HUES48 (cell line): ENCODE data around the gene SULT4A1.
A peak's percentile ranks its signal among the peaks of the same experiment; 100 is the strongest.
"Not testable (repeated sequence)": the region's sequence is repeated elsewhere in the genome, so short reads cannot be mapped to it uniquely, and the experiment has no call there.

Source experiments
- H3K27ac ChIP-seq: one replicate; pipeline ENCODE4 v1.7.0; 2013; ENCODE audit warnings: low read depth, low read length, inconsistent platforms
- H3K27me3 ChIP-seq: 2 replicates; pipeline ENCODE4 v1.6.1; 2013; ENCODE audit warnings: mild to moderate bottlenecking, low read length; ENCODE audit not compliant: control insufficient read depth, insufficient read depth
- H3K36me3 ChIP-seq: 2 replicates; pipeline ENCODE4 v1.6.1; 2013; ENCODE audit warnings: low read length; ENCODE audit not compliant: control insufficient read depth, insufficient read depth
- H3K4me1 ChIP-seq: 2 replicates; pipeline ENCODE4 v1.6.1; 2013; ENCODE audit warnings: mild to moderate bottlenecking, low read length; ENCODE audit not compliant: control insufficient read depth, insufficient read depth
- H3K4me3 ChIP-seq: 2 replicates; pipeline ENCODE4 v1.5.1; 2013; ENCODE audit warnings: mild to moderate bottlenecking, low read depth, low read length
- H3K9ac ChIP-seq: 2 replicates; pipeline ENCODE4 v1.6.1; 2013; ENCODE audit warnings: mild to moderate bottlenecking, low read depth, low read length, moderate library complexity
- H3K9me3 ChIP-seq: 2 replicates; pipeline ENCODE4 v1.6.1; 2013; ENCODE audit warnings: low read length; ENCODE audit not compliant: control insufficient read depth, insufficient read depth

The SULT4A1 gene

GRCh38 chr22:43878831-43879550 lies 16.7 kb upstream of the SULT4A1 start:
- no peaks in the 10 kb centered on the region; the same call in 1 of the 2 replicates for H3K4me1 ChIP-seq
- H3K27me3 ChIP-seq, result no peaks in the 10 kb centered on the region
- no peaks in the 10 kb centered on the region for H3K9me3 ChIP-seq
- H3K27ac ChIP-seq, result no peak overlapping the region
- no peak overlapping the region for H3K9ac ChIP-seq
- H3K4me3 ChIP-seq, result no peak overlapping the region
- no peaks in the 10 kb centered on the region for H3K36me3 ChIP-seq

GRCh38 chr22:43878079-43878795 lies 15.9 kb upstream of the SULT4A1 start:
- H3K36me3 ChIP-seq, result no peaks in the 10 kb centered on the region
- no peaks in the 10 kb centered on the region; the same call in 1 of the 2 replicates for H3K4me1 ChIP-seq
- H3K27ac ChIP-seq, result no peak overlapping the region
- no peaks in the 10 kb centered on the region for H3K9me3 ChIP-seq
- no peak overlapping the region for H3K4me3 ChIP-seq
- no peak overlapping the region for H3K9ac ChIP-seq
- H3K27me3 ChIP-seq, result no peaks in the 10 kb centered on the region

GRCh38 chr22:43876866-43877509 lies 14.7 kb upstream of the SULT4A1 start:
- H3K4me1 ChIP-seq, result no peaks in the 10 kb centered on the region; the same call in 1 of the 2 replicates
- no peaks in the 10 kb centered on the region for H3K36me3 ChIP-seq
- H3K9me3 ChIP-seq, result no peaks in the 10 kb centered on the region
- H3K4me3 ChIP-seq, result no peak overlapping the region
- H3K27ac ChIP-seq, result no peak overlapping the region
- H3K27me3 ChIP-seq, result no peaks in the 10 kb centered on the region
- H3K9ac ChIP-seq, result no peak overlapping the region

- Histone ChIP-seq H3K9ac (no peak overlapping the region), H3K27ac (no peak overlapping the region), H3K36me3 (no peaks in the 10 kb centered on the region), H3K27me3 (no peaks in the 10 kb centered on the region), H3K9me3 (peaks cover 7% of the 10 kb centered on the region; the same call in 1 of the 2 replicates), H3K4me1 (peaks cover 14% of the 10 kb centered on the region), H3K4me3 (no peak overlapping the region)
Measured at GRCh38 chr22:43869799-43870198, 7.5 kb upstream of the SULT4A1 start.

GRCh38 chr22:43869001-43869400 lies 6.7 kb upstream of the SULT4A1 start:
- H3K27me3 ChIP-seq, H3K36me3 ChIP-seq, H3K9ac ChIP-seq, H3K4me3 ChIP-seq, H3K9me3 ChIP-seq: not testable (repeated sequence)
- Histone ChIP-seq H3K4me1 (peaks cover 14% of the 10 kb centered on the region), H3K27ac (peak overlapping the region; percentile 62)

GRCh38 chr22:43867839-43868635 lies 5.7 kb upstream of the SULT4A1 start:
- Histone ChIP-seq H3K36me3 (no peaks in the 10 kb centered on the region), H3K4me1 (peaks cover 14% of the 10 kb centered on the region), H3K9me3 (peaks cover 7% of the 10 kb centered on the region; the same call in 1 of the 2 replicates), H3K9ac (no peak overlapping the region), H3K27ac (peak overlapping the region; percentile 62), H3K4me3 (peak overlapping the region; percentile 34; the same call in 1 of the 2 replicates), H3K27me3 (no peaks in the 10 kb centered on the region)

- Histone ChIP-seq H3K27ac (no peak overlapping the region), H3K36me3 (no peaks in the 10 kb centered on the region), H3K27me3 (no peaks in the 10 kb centered on the region), H3K9me3 (no peaks in the 10 kb centered on the region), H3K4me3 (peak overlapping the region; percentile 53), H3K4me1 (peaks cover 24% of the 10 kb centered on the region), H3K9ac (no peak overlapping the region)
Measured at GRCh38 chr22:43862882-43863202, 529 bp upstream of the SULT4A1 start.

GRCh38 chr22:43861529-43861928 lies 784 bp downstream of the SULT4A1 start:
- peak overlapping the region; percentile 73 for H3K4me3 ChIP-seq
- H3K4me1 ChIP-seq, result peaks cover 21% of the 10 kb centered on the region
- no peak overlapping the region for H3K27ac ChIP-seq

GRCh38 chr22:43860831-43861230 lies 1.5 kb downstream of the SULT4A1 start:
- Histone ChIP-seq H3K36me3 (no peaks in the 10 kb centered on the region), H3K27me3 (no peaks in the 10 kb centered on the region), H3K4me3 (peak overlapping the region; percentile 73; the same call in 1 of the 2 replicates), H3K9me3 (peaks cover 4% of the 10 kb centered on the region; the same call in 1 of the 2 replicates), H3K9ac (no peak overlapping the region), H3K4me1 (peaks cover 21% of the 10 kb centered on the region), H3K27ac (no peak overlapping the region)

More at GRCh38 chr22:43861529-43861928, 784 bp downstream of the SULT4A1 start:
- H3K36me3 ChIP-seq, result no peaks in the 10 kb centered on the region
- H3K9ac ChIP-seq, result no peak overlapping the region
- peaks cover 4% of the 10 kb centered on the region; the same call in 1 of the 2 replicates for H3K9me3 ChIP-seq
- H3K27me3 ChIP-seq, result no peaks in the 10 kb centered on the region

- no peaks in the 10 kb centered on the region for H3K27me3 ChIP-seq
- H3K9me3 ChIP-seq, result peaks cover 4% of the 10 kb centered on the region; the same call in 1 of the 2 replicates
- H3K27ac ChIP-seq, result no peak overlapping the region
- H3K4me1 ChIP-seq, result peaks cover 21% of the 10 kb centered on the region
- H3K9ac ChIP-seq, result no peak overlapping the region
- H3K36me3 ChIP-seq, result no peaks in the 10 kb centered on the region
- H3K4me3 ChIP-seq, result no peak overlapping the region
Measured at GRCh38 chr22:43860126-43860525, 2.2 kb downstream of the SULT4A1 start.
